ENCODE measurements around the gene PIK3CB.
"Not testable (repeated sequence)": the region's sequence is repeated elsewhere in the genome, so short reads cannot be mapped to it uniquely, and the experiment has no call there.

Gene PIK3CB

GRCh38 chr3:138846262-138846791, 11.6 kb upstream of the PIK3CB start:
- DNase-seq: no peak

GRCh38 chr3:138845771-138846173, 11.0 kb upstream of the PIK3CB start:
- no peak for DNase-seq

- DNase-seq: no peak
Measured at GRCh38 chr3:138845181-138845601, 10.5 kb upstream of the PIK3CB start.

- DNase-seq: no peak
Measured at GRCh38 chr3:138842483-138843188, 7.9 kb upstream of the PIK3CB start.

- DNase-seq: not testable (repeated sequence)
Measured at GRCh38 chr3:138838385-138838784, 3.7 kb upstream of the PIK3CB start.

GRCh38 chr3:138835846-138836245, 1.1 kb upstream of the PIK3CB start:
- DNase-seq: not testable (repeated sequence)

GRCh38 chr3:138835397-138835757, 649 bp upstream of the PIK3CB start:
- no peak for DNase-seq

- no peak for DNase-seq
Measured at GRCh38 chr3:138833899-138834595, 681 bp downstream of the PIK3CB start.

- not testable (repeated sequence) for DNase-seq
Measured at GRCh38 chr3:138832473-138833057, 2.2 kb downstream of the PIK3CB start.

GRCh38 chr3:138829886-138830510, 4.7 kb downstream of the PIK3CB start:
- DNase-seq: no peak

GRCh38 chr3:138829097-138829496, 5.6 kb downstream of the PIK3CB start:
- no peak for DNase-seq

GRCh38 chr3:138827222-138827621, 7.5 kb downstream of the PIK3CB start:
- no peak for DNase-seq

- DNase-seq: no peak
Measured at GRCh38 chr3:138825336-138825735, 9.4 kb downstream of the PIK3CB start.

GRCh38 chr3:138824114-138824506, 10.6 kb downstream of the PIK3CB start:
- DNase-seq: no peak

GRCh38 chr3:138820379-138820778, 14.3 kb downstream of the PIK3CB start:
- DNase-seq: not testable (repeated sequence)

- no peak for DNase-seq
Measured at GRCh38 chr3:138818185-138818860, 16.4 kb downstream of the PIK3CB start.

- DNase-seq: no peak
Measured at GRCh38 chr3:138817695-138818094, 17.0 kb downstream of the PIK3CB start.

GRCh38 chr3:138812806-138813205, 21.9 kb downstream of the PIK3CB start:
- no peak for DNase-seq

GRCh38 chr3:138809500-138810256, 25.1 kb downstream of the PIK3CB start:
- no peak for DNase-seq

- DNase-seq: no peak
Measured at GRCh38 chr3:138806376-138807080, 28.2 kb downstream of the PIK3CB start.

GRCh38 chr3:138803006-138803653, 31.6 kb downstream of the PIK3CB start:
- no peak for DNase-seq

All from fibroblast of skin of back (primary cell).